Breast epithelium (tissue), 4 donors: ENCODE results near the gene OTUD1. TPM values are rescaled to one million over a fixed set of nuclear protein-coding genes. Genes with fewer than 3 reads are reported as not detected.

Source experiments
- DNase-seq, 2 donors: peaks; one replicate each; pipeline ENCODE4 v3.0.0-alpha.2; 2019; ENCODE audit warnings: low spot score in 2 of 2
- H3K27ac ChIP-seq, 2 donors: fragments of 200-600 bp; sonication (generic) in 1 of 2; one replicate each; pipeline ENCODE4 v1.5.1; 2016 to 2019; ENCODE audit warnings: mild to moderate bottlenecking in 1 of 2
- H3K27me3 ChIP-seq, 2 donors: fragments of 200-600 bp; sonication (generic) in 1 of 2; one replicate each; pipeline versions ENCODE4 v1.5.1 to v1.6.0; 2017 to 2019; ENCODE audit warnings: control low read depth in 1 of 2, mild to moderate bottlenecking in 1 of 2
- H3K36me3 ChIP-seq: fragments of 200-600 bp; one replicate; pipeline ENCODE4 v1.5.1; 2019
- H3K4me1 ChIP-seq, 2 donors: fragments of 200-600 bp; sonication (generic); one replicate each; pipeline ENCODE4 v1.5.1; 2016 to 2019; ENCODE audit warnings: control low read depth in 1 of 2
- H3K4me3 ChIP-seq, 3 donors: fragments of 200-600 bp; sonication (generic); 1 replicate in 2 of 3; 2 replicates in 1 of 3; pipeline ENCODE4 v1.5.1; 2016 to 2019; ENCODE audit warnings: mild to moderate bottlenecking in 3 of 3, moderate library complexity in 2 of 3
- H3K9me3 ChIP-seq, 2 donors: fragments of 200-600 bp; sonication (generic) in 1 of 2; one replicate each; pipeline ENCODE4 v1.5.1; 2016 to 2019; ENCODE audit warnings: control low read depth in 1 of 2
- POLR2A ChIP-seq: fragments of 450-650 bp; IDR thresholded peaks from one replicate; pipeline ENCODE4 v1.6.1; 2016; ENCODE audit warnings: antibody characterized with exemption, mild to moderate bottlenecking, moderate library complexity
- POLR2AphosphoS5 ChIP-seq, 3 donors: sonication (generic); formaldehyde crosslinking; IDR thresholded peaks; one replicate each; pipeline ENCODE4 v1.6.1; 2017; ENCODE audit warnings: antibody characterized with exemption in 3 of 3
- intact Hi-C: fragments of 100-400 bp; cut with DNase I; formaldehyde crosslinking; loops from one replicate; pipeline ENCODE4 v1.15.1; 2023; ENCODE audit warnings: low total_unique reads
- total RNA-seq, 3 donors: library from RNA; depleted of rRNA; stranded (reverse); fragments of >200 nt; gene quantifications; one replicate each; pipeline ENCODE4 v1.1.0, GENCODE V29; 2016
- TF ChIP-seq, protein P1 (sequence below), 3 donors: fragments of 450-650 bp; IDR thresholded peaks; one replicate each; pipeline ENCODE4 v1.5.1; 2016 to 2017; ENCODE audit warnings: antibody characterized with exemption in 3 of 3, mild to moderate bottlenecking in 3 of 3, moderate library complexity in 3 of 3

The OTUD1 gene
- total RNA-seq, 3 donors from 2014 or later: 8.8 to 20.2 (median 15.7) TPM

DNA sequence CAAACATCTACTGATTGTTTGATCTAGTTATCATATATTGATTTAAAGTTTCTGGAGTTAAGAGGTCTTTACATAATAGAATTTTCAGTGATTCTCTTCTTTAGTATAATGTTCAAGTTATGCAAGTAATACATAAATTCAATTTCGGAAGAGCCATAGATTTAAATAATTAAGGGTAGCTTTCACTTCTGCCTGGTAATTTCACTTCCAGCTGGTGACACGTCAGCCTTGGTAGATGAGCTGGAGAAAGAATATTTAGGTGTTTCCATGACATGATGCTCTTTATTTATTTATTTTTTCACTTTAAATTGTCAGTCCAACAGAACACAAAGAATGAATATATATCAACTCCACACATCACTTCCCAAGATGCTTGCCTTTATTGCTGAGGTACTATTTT, 5.2 kb upstream of the OTUD1 start:
- Histone ChIP-seq H3K27ac (no peak overlapping the region), H3K9me3 (no peaks in the 10 kb centered on the region), H3K4me3 (no peak overlapping the region), H3K36me3 (no peaks in the 10 kb centered on the region), H3K27me3 (no peaks in the 10 kb centered on the region), H3K4me1 (no peaks in the 10 kb centered on the region)
- TF ChIP-seq POLR2AphosphoS5 (IDR thresholded peaks at IDR 0.05): no peak
- TF ChIP-seq, protein P1, sequence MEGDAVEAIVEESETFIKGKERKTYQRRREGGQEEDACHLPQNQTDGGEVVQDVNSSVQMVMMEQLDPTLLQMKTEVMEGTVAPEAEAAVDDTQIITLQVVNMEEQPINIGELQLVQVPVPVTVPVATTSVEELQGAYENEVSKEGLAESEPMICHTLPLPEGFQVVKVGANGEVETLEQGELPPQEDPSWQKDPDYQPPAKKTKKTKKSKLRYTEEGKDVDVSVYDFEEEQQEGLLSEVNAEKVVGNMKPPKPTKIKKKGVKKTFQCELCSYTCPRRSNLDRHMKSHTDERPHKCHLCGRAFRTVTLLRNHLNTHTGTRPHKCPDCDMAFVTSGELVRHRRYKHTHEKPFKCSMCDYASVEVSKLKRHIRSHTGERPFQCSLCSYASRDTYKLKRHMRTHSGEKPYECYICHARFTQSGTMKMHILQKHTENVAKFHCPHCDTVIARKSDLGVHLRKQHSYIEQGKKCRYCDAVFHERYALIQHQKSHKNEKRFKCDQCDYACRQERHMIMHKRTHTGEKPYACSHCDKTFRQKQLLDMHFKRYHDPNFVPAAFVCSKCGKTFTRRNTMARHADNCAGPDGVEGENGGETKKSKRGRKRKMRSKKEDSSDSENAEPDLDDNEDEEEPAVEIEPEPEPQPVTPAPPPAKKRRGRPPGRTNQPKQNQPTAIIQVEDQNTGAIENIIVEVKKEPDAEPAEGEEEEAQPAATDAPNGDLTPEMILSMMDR (IDR thresholded peaks at IDR 0.05): no peak
- no peak for TF ChIP-seq POLR2A
- intact Hi-C loops: no loop called here
- DNase-seq: no peak

DNA sequence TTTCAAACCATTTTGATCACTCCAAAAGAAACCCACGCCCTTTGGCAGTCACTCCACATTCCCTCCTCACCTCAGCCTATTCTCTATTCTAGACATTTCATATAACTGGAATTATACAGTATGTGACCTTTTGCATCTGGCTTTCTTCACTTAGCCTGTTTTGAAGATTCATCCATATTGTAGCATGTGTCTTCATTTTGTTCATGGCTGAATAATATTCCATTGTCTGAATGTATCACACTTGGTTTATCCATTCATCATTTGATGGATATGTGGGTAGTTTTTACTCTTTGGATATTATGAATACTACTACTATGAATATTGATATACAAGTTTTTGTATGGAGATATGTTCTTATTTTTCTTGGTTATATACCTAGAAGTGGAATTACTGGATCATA, 3.5 kb upstream of the OTUD1 start:
- DNase-seq: no peak
- H3K27me3 ChIP-seq: no peaks in the 10 kb centered on the region
- no peaks in the 10 kb centered on the region for H3K36me3 ChIP-seq
- intact Hi-C loops: no loop called here
- H3K9me3 ChIP-seq: no peaks in the 10 kb centered on the region
- H3K4me3 ChIP-seq: no peak overlapping the region
- no peak for TF ChIP-seq POLR2A
- TF ChIP-seq, protein P1 (IDR thresholded peaks at IDR 0.05): no peak
- TF ChIP-seq POLR2AphosphoS5 (IDR thresholded peaks at IDR 0.05): no peak
- H3K4me1 ChIP-seq: no peaks in the 10 kb centered on the region
- no peak overlapping the region for H3K27ac ChIP-seq

DNA sequence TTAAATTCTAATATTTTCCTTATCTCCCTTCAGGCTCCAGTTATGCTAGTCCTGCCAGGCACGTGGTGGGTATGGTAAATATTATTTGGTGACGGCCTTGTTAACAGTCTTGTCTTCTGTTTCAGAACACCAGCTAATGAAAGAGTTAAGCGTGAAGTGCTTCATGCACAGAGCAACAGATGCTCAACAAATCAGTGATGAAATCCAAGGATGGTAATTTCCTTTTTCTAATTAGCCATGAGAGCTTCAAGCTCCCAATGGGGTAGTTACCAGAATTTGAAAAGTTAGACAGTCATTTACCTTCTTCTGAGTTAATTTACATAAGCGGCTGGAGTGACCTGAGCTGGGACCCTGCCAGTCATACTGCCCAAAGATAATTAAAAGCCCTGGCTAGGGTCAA, 1.9 kb upstream of the OTUD1 start:
- no peaks in the 10 kb centered on the region for H3K27me3 ChIP-seq
- TF ChIP-seq POLR2A (no peak), POLR2AphosphoS5 (IDR thresholded peaks at IDR 0.05) (no peak)
- TF ChIP-seq, protein P1 (IDR thresholded peaks at IDR 0.05): no peak
- intact Hi-C loops: no loop called here
- no peaks in the 10 kb centered on the region for H3K4me1 ChIP-seq
- peak overlapping the region in 1 of 2 donors; percentile 97 for H3K27ac ChIP-seq
- no peak for DNase-seq
- no peaks in the 10 kb centered on the region for H3K36me3 ChIP-seq
- no peak overlapping the region for H3K4me3 ChIP-seq
- no peaks in the 10 kb centered on the region for H3K9me3 ChIP-seq

DNA sequence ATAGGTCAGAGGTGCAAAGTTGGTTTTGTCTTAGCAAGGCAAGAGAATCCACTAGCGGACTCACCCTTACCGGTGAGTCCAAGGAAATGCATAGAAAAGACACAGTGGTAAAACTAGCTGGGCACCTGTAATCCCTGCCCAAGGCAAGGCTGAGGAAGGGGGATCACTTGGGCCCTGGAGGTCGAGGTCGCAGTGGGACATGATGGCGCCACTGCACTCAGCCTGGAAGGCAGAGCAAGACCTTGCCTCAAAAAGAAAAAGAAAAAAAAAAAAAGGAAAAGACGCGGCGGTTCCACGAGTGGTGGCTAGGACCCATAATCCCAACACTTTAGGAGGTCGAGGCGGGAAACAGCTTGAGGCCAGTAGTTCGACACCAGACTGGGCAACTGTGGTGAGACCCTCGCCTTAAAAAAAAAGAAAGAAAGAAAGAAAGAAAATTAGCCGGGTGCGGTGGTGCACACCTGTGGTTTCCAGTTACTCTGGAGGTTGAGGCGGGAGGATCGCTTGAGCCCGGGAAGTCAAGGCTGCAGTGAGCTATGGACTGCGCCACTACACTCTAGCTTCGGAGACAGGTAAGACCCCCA, 820 bp upstream of the OTUD1 start:
- intact Hi-C loops: no loop called here
- Histone ChIP-seq H3K27ac (peak overlapping the region; percentile 97), H3K27me3 (no peaks in the 10 kb centered on the region), H3K4me3 (peak overlapping the region; percentile 89 to 96 (median 92)), H3K9me3 (no peaks in the 10 kb centered on the region), H3K4me1 (no peaks in the 10 kb centered on the region), H3K36me3 (no peaks in the 10 kb centered on the region)
- no peak for DNase-seq
- no peak for TF ChIP-seq POLR2AphosphoS5 (IDR thresholded peaks at IDR 0.05)
- TF ChIP-seq, protein P1 (IDR thresholded peaks at IDR 0.05): no peak
- no peak for TF ChIP-seq POLR2A

DNA sequence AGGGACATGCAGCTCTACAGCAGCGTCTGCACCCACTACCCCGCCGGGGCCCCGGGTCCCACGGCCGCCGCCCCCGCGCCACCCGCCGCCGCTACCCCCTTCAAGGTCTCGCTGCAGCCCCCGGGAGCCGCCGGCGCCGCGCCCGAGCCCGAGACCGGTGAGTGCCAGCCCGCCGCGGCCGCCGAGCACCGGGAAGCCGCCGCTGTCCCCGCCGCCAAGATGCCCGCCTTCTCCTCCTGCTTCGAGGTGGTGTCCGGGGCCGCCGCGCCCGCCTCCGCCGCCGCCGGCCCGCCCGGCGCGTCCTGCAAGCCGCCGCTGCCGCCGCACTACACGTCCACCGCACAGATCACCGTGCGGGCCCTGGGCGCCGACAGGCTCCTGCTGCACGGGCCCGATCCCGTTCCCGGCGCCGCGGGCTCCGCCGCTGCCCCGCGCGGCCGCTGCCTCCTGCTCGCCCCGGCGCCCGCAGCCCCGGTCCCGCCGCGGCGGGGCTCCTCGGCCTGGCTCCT, 631 bp downstream of the OTUD1 start:
- Histone ChIP-seq H3K27me3 (no peaks in the 10 kb centered on the region), H3K27ac (peak overlapping the region; percentile 97), H3K4me1 (no peaks in the 10 kb centered on the region), H3K36me3 (no peaks in the 10 kb centered on the region), H3K4me3 (peak overlapping the region; percentile 89 to 96 (median 92)), H3K9me3 (no peaks in the 10 kb centered on the region)
- TF ChIP-seq POLR2A (no peak), POLR2AphosphoS5 (IDR thresholded peaks at IDR 0.05) (no peak)
- TF ChIP-seq, protein P1 (IDR thresholded peaks at IDR 0.05): no peak
- intact Hi-C loops: no loop called here
- DNase-seq: no peak
